Measurements from ENCODE around the gene TMEM258. TPM values are rescaled to one million over a fixed set of nuclear protein-coding genes. Genes with fewer than 3 reads are reported as not detected.

Gene TMEM258
- total and polyA plus RNA-seq, 10 of the 15 experiments (the other 5 are each of a cell fraction or from before 2014, with no cell fraction given): 160 to 840 (median 326) TPM

DNA sequence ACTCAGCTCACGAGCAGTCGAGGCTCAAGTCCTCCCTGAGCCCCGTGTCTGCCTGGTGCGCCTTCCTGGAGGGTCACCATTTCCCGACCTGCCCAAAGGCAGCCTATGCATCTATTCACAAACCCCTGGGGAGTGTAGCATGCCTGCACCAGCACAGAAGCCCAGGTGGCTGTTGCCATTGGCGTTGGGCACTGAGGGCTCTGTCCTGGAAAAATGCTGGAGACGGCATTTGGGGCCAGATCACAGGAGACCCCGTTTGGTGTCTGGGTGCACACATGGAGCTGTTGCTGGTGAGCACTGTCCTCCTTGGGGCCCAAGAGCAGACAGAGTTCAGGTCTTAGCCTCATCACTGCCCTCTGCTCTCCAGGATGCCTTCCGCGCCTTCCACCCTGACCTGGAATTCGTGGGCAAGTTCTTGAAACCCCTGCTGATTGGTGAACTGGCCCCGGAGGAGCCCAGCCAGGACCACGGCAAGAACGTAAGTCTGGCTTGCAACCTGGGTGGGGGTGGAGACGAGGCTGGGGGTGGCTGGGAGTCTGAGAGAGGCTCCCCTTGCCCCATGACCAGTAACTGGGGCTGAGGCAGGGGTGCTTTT is 45.1 kb upstream of the TMEM258 start:
- FAIRE-seq: no peak
- no peak for TF ChIP-seq TARDBP (IDR thresholded peaks at IDR 0.05; ENCODE audit: borderline replicate concordance)
- TF ChIP-seq, protein P1, sequence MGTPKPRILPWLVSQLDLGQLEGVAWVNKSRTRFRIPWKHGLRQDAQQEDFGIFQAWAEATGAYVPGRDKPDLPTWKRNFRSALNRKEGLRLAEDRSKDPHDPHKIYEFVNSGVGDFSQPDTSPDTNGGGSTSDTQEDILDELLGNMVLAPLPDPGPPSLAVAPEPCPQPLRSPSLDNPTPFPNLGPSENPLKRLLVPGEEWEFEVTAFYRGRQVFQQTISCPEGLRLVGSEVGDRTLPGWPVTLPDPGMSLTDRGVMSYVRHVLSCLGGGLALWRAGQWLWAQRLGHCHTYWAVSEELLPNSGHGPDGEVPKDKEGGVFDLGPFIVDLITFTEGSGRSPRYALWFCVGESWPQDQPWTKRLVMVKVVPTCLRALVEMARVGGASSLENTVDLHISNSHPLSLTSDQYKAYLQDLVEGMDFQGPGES (IDR thresholded peaks at IDR 0.05): no peak
- TF ChIP-seq, protein P2, sequence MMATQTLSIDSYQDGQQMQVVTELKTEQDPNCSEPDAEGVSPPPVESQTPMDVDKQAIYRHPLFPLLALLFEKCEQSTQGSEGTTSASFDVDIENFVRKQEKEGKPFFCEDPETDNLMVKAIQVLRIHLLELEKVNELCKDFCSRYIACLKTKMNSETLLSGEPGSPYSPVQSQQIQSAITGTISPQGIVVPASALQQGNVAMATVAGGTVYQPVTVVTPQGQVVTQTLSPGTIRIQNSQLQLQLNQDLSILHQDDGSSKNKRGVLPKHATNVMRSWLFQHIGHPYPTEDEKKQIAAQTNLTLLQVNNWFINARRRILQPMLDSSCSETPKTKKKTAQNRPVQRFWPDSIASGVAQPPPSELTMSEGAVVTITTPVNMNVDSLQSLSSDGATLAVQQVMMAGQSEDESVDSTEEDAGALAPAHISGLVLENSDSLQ (IDR thresholded peaks at IDR 0.05): no peak
- TF ChIP-seq EP300 (IDR thresholded peaks at IDR 0.05; ENCODE audit: borderline replicate concordance in 1 of 2, control insufficient read depth in 1 of 2, low read depth in 2 of 2, low read length in 2 of 2): no peak
- TF ChIP-seq NFIC (IDR thresholded peaks at IDR 0.05; ENCODE audit: low read depth, low read length): no peak
- no peak for TF ChIP-seq ZNF24 (IDR thresholded peaks at IDR 0.05)
- TF ChIP-seq, protein P3, sequence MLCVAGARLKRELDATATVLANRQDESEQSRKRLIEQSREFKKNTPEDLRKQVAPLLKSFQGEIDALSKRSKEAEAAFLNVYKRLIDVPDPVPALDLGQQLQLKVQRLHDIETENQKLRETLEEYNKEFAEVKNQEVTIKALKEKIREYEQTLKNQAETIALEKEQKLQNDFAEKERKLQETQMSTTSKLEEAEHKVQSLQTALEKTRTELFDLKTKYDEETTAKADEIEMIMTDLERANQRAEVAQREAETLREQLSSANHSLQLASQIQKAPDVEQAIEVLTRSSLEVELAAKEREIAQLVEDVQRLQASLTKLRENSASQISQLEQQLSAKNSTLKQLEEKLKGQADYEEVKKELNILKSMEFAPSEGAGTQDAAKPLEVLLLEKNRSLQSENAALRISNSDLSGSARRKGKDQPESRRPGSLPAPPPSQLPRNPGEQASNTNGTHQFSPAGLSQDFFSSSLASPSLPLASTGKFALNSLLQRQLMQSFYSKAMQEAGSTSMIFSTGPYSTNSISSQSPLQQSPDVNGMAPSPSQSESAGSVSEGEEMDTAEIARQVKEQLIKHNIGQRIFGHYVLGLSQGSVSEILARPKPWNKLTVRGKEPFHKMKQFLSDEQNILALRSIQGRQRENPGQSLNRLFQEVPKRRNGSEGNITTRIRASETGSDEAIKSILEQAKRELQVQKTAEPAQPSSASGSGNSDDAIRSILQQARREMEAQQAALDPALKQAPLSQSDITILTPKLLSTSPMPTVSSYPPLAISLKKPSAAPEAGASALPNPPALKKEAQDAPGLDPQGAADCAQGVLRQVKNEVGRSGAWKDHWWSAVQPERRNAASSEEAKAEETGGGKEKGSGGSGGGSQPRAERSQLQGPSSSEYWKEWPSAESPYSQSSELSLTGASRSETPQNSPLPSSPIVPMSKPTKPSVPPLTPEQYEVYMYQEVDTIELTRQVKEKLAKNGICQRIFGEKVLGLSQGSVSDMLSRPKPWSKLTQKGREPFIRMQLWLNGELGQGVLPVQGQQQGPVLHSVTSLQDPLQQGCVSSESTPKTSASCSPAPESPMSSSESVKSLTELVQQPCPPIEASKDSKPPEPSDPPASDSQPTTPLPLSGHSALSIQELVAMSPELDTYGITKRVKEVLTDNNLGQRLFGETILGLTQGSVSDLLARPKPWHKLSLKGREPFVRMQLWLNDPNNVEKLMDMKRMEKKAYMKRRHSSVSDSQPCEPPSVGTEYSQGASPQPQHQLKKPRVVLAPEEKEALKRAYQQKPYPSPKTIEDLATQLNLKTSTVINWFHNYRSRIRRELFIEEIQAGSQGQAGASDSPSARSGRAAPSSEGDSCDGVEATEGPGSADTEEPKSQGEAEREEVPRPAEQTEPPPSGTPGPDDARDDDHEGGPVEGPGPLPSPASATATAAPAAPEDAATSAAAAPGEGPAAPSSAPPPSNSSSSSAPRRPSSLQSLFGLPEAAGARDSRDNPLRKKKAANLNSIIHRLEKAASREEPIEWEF (IDR thresholded peaks at IDR 0.05; ENCODE audit: insufficient replicate concordance, low read depth, low read length): no peak
- no peak for TF ChIP-seq SMC3 (IDR thresholded peaks at IDR 0.05; ENCODE audit: borderline replicate concordance, low read length)
- TF ChIP-seq, protein P4, sequence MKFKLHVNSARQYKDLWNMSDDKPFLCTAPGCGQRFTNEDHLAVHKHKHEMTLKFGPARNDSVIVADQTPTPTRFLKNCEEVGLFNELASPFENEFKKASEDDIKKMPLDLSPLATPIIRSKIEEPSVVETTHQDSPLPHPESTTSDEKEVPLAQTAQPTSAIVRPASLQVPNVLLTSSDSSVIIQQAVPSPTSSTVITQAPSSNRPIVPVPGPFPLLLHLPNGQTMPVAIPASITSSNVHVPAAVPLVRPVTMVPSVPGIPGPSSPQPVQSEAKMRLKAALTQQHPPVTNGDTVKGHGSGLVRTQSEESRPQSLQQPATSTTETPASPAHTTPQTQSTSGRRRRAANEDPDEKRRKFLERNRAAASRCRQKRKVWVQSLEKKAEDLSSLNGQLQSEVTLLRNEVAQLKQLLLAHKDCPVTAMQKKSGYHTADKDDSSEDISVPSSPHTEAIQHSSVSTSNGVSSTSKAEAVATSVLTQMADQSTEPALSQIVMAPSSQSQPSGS (IDR thresholded peaks at IDR 0.05; ENCODE audit: low read length): no peak
- TF ChIP-seq CEBPB (IDR thresholded peaks at IDR 0.05; ENCODE audit: borderline replicate concordance in 1 of 2, low read depth in 2 of 2, low read length in 2 of 2): no peak
- no peak for TF ChIP-seq ZNF384 (IDR thresholded peaks at IDR 0.05; ENCODE audit: borderline replicate concordance, low read depth, low read length)
- TF ChIP-seq BCL11A (IDR thresholded peaks at IDR 0.05; ENCODE audit: low read depth, low read length): no peak

More for the DNA sequence above, 45.1 kb upstream of the TMEM258 start:
- no TSS peak for BruUV-seq (replicated peaks)
- intact Hi-C loops (cut with micrococcal nuclease; ENCODE audit: unreplicated experiment) (no loop called here), in situ Hi-C loops (cut with MboI) (no loop called here)
- no peak overlapping the region for H3K4me2 ChIP-seq (ENCODE audit: control insufficient read depth, insufficient read depth)
- ChIA-PET RAD21 (ENCODE audit: unreplicated experiment) (interaction anchor here (1.6 kb wide), 1 partner anchor 22 kb away, joined by 3 read pairs; no protein-coding TSS in a partner anchor), SMC1A (ENCODE audit: uncharacterized antibody, unreplicated experiment) (interaction anchor here (2.4 kb wide), 1 partner anchor 40 kb away, joined by 15 read pairs; no protein-coding TSS in a partner anchor), CTCF (interaction anchor here (1.5 to 2.7 kb wide), 2 partner anchors 40 to 271 kb away, joined by 3 to 12 read pairs; no protein-coding TSS in a partner anchor), POLR2A (interaction anchor here (1.0 to 4.8 kb wide), 3 partner anchors 21 to 44 kb away, joined by 3 to 76 read pairs (median 22); partner anchors contain the start of gene FADS1)
- H3K27ac ChIP-seq (ENCODE audit: control insufficient read depth, insufficient read depth): no peak overlapping the region
- WGBS (ENCODE audit: insufficient coverage, insufficient replicate concordance, low lambda C conversion rate, missing lambda C conversion rate): 83% methylated on average over 15 of the region's 15 CpGs
- H3K36me3 ChIP-seq (ENCODE audit: control insufficient read depth in 2 of 2, insufficient read depth in 2 of 2, low read length in 1 of 2): peaks cover 28 to 33% of the 10 kb centered on the region in 2 experiments
- H3K9ac ChIP-seq (ENCODE audit: control insufficient read depth, insufficient read depth, low read length): no peak overlapping the region
- no peaks in the 10 kb centered on the region for H3K27me3 ChIP-seq (replicated peaks in 1 of 2; ENCODE audit: control insufficient read depth in 2 of 2, insufficient read depth in 2 of 2, low read length in 1 of 2)
- no peak for DNase-seq (ENCODE audit: low read depth, low spot score)
- H4K20me1 ChIP-seq (ENCODE audit: control insufficient read depth, insufficient read depth): no peaks in the 10 kb centered on the region
- H3K79me2 ChIP-seq (ENCODE audit: control insufficient read depth, insufficient read depth, low read length): peaks cover 46% of the 10 kb centered on the region
- H3K4me1 ChIP-seq (ENCODE audit: control insufficient read depth, insufficient read depth, low read length): peaks cover 25% of the 10 kb centered on the region
- no peak for ATAC-seq
- no peak overlapping the region for H2AFZ ChIP-seq (ENCODE audit: control insufficient read depth, low read depth, low read length)
- no peak overlapping the region for H3K4me3 ChIP-seq
- no peaks in the 10 kb centered on the region for H3K9me3 ChIP-seq (replicated peaks; ENCODE audit: control insufficient read depth, insufficient read depth, low read length)

Data from GM12878 (cell line).